Kidney (tissue), 14 donors: ENCODE data around the gene SLC28A1. TPM values are rescaled to one million over a fixed set of nuclear protein-coding genes. Genes with fewer than 3 reads are reported as not detected.
A peak's percentile ranks its signal among the peaks of the same experiment; 100 is the strongest.

Source experiments
- DNase-seq, 5 donors: peaks; one replicate each; pipeline ENCODE4 v3.0.0-alpha.2; 2013 to 2020
- FAIRE-seq: peaks from 2 replicates; lab custom pipeline; 2012; peaks lifted over from hg19 to GRCh38; lab: Jason Lieb, UNC
- H3K27ac ChIP-seq, 2 donors: one replicate each; pipeline ENCODE4 v1.7.0; 2013; ENCODE audit warnings: low read depth in 2 of 2, low read length in 2 of 2, inconsistent platforms in 1 of 2
- H3K27me3 ChIP-seq: one replicate; pipeline ENCODE4 v1.7.1; 2013; ENCODE audit warnings: low read length, inconsistent platforms; ENCODE audit not compliant: control insufficient read depth, insufficient read depth
- H3K36me3 ChIP-seq, 3 donors: one replicate each; pipeline versions ENCODE4 v1.7.0 to v1.7.1; 2013; ENCODE audit warnings: low read length in 3 of 3, control low read depth in 1 of 3, inconsistent platforms in 1 of 3; ENCODE audit not compliant: insufficient read depth in 3 of 3, control insufficient read depth in 2 of 3
- H3K4me1 ChIP-seq, 3 donors: one replicate each; pipeline versions ENCODE4 v1.7.0 to v1.7.1; 2013; ENCODE audit warnings: low read length in 3 of 3, inconsistent platforms in 1 of 3, low read depth in 1 of 3; ENCODE audit not compliant: control insufficient read depth in 2 of 3, insufficient read depth in 2 of 3
- H3K4me3 ChIP-seq, 3 donors: one replicate each; pipeline versions ENCODE4 v1.7.0 to v1.8.1; 2013; ENCODE audit warnings: low read length in 3 of 3, control low read depth in 1 of 3, inconsistent platforms in 1 of 3
- H3K9ac ChIP-seq, 3 donors: one replicate each; pipeline versions ENCODE4 v1.7.0 to v1.7.1; 2013; ENCODE audit warnings: low read length in 3 of 3, control low read depth in 1 of 3, inconsistent platforms in 1 of 3
- H3K9me3 ChIP-seq, 3 donors: one replicate each; pipeline versions ENCODE4 v1.7.0 to v1.7.1; 2013; ENCODE audit warnings: low read length in 3 of 3, control low read depth in 1 of 3, inconsistent platforms in 1 of 3; ENCODE audit not compliant: control insufficient read depth in 2 of 3, insufficient read depth in 1 of 3
- intact Hi-C: fragments of 100-400 bp; cut with DNase I; formaldehyde crosslinking; loops from one replicate; pipeline ENCODE4 v1.11.1; 2022
- polyA plus RNA-seq: library from polyadenylated mRNA; stranded (reverse); fragments of 350-450 nt; fragmentation: Illumina TruSeq; extraction: RNeasy Lipid Tissue Mini Kit (QIAGEN cat#74804); gene quantifications from one replicate; pipeline ENCODE4 v1.2.3, GENCODE V29; 2014; ENCODE audit warnings: low read depth, low replicate concordance; ENCODE audit not compliant: insufficient read depth
- total RNA-seq: library from RNA; stranded (reverse); fragmentation: NEBNext Ultra II Directional; extraction: Animal tissue kit (Norgen Biotek cat#: 25700); gene quantifications from one replicate; pipeline ENCODE4 v1.2.1, GENCODE V29; 2021
- TF ChIP-seq, protein P1 (sequence below): IDR thresholded peaks from 3 replicates; pipeline ENCODE4 v1.5.1; 2012; ENCODE audit warnings: mild to moderate bottlenecking, moderate library complexity, borderline replicate concordance; ENCODE audit not compliant: insufficient read depth; ENCODE audit errors: extremely low read depth
- donor health status: control.
- donor health status: control.
- donor health status: control.
- donor health status: control.
- donor health status: control.
- donor health status: DM: yes; HTN: yes; CAD: no.
- donor health status: Normal renal cell carcinoma (clear cell type).

The SLC28A1 gene
- total and polyA plus RNA-seq, 2 donors from 2014 or later: 12.8 to 51.2 TPM

DNA sequence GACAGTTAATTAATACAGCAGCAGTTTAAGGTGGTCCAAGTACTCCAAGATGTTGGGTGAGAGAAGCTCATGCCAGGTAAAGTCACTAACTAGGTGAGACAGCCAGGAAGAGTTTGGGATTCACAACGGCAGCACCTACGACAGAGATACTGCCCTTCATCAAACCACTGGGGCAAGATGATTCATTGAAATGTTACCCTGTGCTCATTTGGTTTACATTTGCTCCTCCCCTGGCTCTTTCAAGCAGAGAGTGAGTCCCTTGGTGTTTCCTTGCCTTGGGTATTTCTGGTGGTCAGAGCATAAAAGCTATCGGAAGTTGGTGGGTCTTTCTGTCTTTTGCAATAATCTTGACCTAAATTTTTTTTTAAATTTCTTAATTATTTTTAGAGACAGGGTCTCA is 77.2 kb downstream of the SLC28A1 start:
- intact Hi-C loops: no loop called here
- no peaks in the 10 kb centered on the region for H3K4me1 ChIP-seq
- H3K9ac ChIP-seq: no peak overlapping the region
- peaks cover 0 to 3% (median 0%) of the 10 kb centered on the region in 3 donors for H3K36me3 ChIP-seq
- no peak for DNase-seq
- H3K4me3 ChIP-seq: no peak overlapping the region
- FAIRE-seq: no peak
- no peak overlapping the region for H3K27ac ChIP-seq
- no peaks in the 10 kb centered on the region for H3K9me3 ChIP-seq
- TF ChIP-seq, protein P1, sequence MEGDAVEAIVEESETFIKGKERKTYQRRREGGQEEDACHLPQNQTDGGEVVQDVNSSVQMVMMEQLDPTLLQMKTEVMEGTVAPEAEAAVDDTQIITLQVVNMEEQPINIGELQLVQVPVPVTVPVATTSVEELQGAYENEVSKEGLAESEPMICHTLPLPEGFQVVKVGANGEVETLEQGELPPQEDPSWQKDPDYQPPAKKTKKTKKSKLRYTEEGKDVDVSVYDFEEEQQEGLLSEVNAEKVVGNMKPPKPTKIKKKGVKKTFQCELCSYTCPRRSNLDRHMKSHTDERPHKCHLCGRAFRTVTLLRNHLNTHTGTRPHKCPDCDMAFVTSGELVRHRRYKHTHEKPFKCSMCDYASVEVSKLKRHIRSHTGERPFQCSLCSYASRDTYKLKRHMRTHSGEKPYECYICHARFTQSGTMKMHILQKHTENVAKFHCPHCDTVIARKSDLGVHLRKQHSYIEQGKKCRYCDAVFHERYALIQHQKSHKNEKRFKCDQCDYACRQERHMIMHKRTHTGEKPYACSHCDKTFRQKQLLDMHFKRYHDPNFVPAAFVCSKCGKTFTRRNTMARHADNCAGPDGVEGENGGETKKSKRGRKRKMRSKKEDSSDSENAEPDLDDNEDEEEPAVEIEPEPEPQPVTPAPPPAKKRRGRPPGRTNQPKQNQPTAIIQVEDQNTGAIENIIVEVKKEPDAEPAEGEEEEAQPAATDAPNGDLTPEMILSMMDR: no peak
- H3K27me3 ChIP-seq: no peaks in the 10 kb centered on the region

DNA sequence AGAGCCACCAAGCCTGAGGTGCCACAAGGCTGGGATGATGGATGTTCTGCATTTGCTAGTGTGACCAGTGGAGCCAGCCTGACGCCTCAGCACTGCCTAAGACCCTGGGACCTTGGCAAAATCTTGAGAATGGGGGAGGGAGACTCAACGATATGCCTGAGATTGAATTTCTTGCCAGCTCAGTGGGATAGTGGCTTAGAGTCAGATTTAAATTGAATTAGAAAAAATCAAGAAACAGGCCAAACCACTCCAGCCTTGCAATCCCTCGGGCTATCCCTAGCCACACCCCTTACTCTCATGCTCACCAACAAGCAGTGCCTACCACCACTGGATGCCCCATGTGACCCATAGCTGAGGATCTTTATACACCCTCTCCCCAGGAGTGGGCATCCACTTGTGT is 78.5 kb downstream of the SLC28A1 start:
- TF ChIP-seq, protein P1: no peak
- no peak overlapping the region for H3K27ac ChIP-seq
- peaks cover 0 to 5% (median 0%) of the 10 kb centered on the region in 3 donors for H3K36me3 ChIP-seq
- intact Hi-C loops: no loop called here
- DNase-seq (peak in 4 of 5 donors; percentile 35 to 58 (median 52)), FAIRE-seq (no peak)
- no peaks in the 10 kb centered on the region for H3K9me3 ChIP-seq
- H3K4me1 ChIP-seq: no peaks in the 10 kb centered on the region
- no peak overlapping the region for H3K9ac ChIP-seq
- no peaks in the 10 kb centered on the region for H3K27me3 ChIP-seq
- H3K4me3 ChIP-seq: no peak overlapping the region

DNA sequence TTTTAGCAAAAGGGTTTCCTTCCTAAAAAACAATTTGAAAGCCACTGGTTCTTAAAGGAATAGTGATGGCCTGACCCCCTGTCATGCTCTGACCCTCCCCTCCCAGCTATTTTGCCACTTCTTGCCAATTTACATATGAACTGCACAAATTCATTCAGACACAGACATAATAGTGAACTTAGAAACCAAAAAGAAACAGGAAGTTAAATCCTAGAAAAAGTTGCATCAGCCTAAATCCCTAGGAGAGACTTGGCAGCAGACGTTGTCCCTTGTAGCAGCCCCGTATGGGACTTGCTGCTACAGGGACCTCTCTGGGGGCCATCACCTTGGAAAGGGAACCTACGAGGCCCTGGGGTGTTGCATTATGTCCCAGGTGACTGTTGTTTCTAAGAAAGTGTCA is 82.9 kb downstream of the SLC28A1 start:
- no peak for DNase-seq
- no peak overlapping the region for H3K9ac ChIP-seq
- H3K27ac ChIP-seq: no peak overlapping the region
- TF ChIP-seq, protein P1: no peak
- H3K9me3 ChIP-seq: no peaks in the 10 kb centered on the region
- H3K4me3 ChIP-seq: no peak overlapping the region
- peaks cover 0 to 5% (median 0%) of the 10 kb centered on the region in 3 donors for H3K36me3 ChIP-seq
- no peak for FAIRE-seq
- H3K4me1 ChIP-seq: peaks cover 0 to 2% (median 0%) of the 10 kb centered on the region in 3 donors
- no peaks in the 10 kb centered on the region for H3K27me3 ChIP-seq
- intact Hi-C loops: no loop called here

DNA sequence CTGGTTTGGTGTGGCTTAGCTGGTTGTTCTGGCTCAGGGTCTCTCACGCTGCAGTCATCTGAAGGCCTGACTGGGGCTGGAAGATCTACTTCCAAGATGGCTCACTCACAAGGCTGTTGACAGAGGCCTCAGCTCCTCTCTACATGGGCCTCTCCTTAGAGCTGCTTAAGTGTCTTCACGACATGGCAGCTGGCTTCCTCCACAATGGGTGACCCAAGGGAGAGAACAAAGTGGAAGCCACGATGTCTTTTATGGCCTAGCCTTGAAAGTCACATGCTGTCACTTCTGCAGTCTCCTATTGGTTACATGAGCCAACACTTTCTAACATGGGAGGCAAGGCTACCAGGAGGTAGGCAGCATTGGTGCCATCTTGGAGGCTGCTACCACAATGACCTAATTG is 83.8 kb downstream of the SLC28A1 start:
- peaks cover 0 to 2% (median 0%) of the 10 kb centered on the region in 3 donors for H3K4me1 ChIP-seq
- intact Hi-C loops: no loop called here
- DNase-seq: peak in 1 of 5 donors; percentile 6
- no peaks in the 10 kb centered on the region for H3K9me3 ChIP-seq
- no peak overlapping the region for H3K4me3 ChIP-seq
- no peak for FAIRE-seq
- H3K9ac ChIP-seq: no peak overlapping the region
- no peaks in the 10 kb centered on the region for H3K27me3 ChIP-seq
- TF ChIP-seq, protein P1: no peak
- peaks cover 0 to 2% (median 0%) of the 10 kb centered on the region in 3 donors for H3K36me3 ChIP-seq
- H3K27ac ChIP-seq: no peak overlapping the region
